MCF 10A (cell line): ENCODE results near the gene CWH43. TPM values are rescaled to one million over a fixed set of nuclear protein-coding genes. Genes with fewer than 3 reads are reported as not detected.
"Not testable (repeated sequence)": the region's sequence is repeated elsewhere in the genome, so short reads cannot be mapped to it uniquely, and the experiment has no call there.

Experiments
- BruUV-seq: library from RNA; stranded (reverse); fragments of 400-500 nt; replicated peaks from 2 replicates; lab custom pipeline; 2021; lab: Mats Ljungman, UMichigan
- CTCF ChIA-PET: fragments of 300-600 bp; sonication (Branson Sonifier 250); formaldehyde crosslinking; extraction: SDS; loops from one replicate; lab custom pipeline; 2021; ENCODE audit warnings: antibody characterized with exemption, inconsistent platforms; lab: Yijun Ruan, JAX
- POLR2A ChIA-PET: fragments of 300-600, 350-650 bp; sonication (Branson Sonifier 250); formaldehyde crosslinking; extraction: SDS; loops from one replicate; lab custom pipeline; 2020; ENCODE audit warnings: antibody characterized with exemption, inconsistent platforms; lab: Yijun Ruan, JAX
- DNase-seq: peaks from one replicate; pipeline ENCODE4 v3.0.0-alpha.2; 2018; ENCODE audit not compliant: unreplicated experiment
- H3K27ac Mint-ChIP-seq: one replicate; pipeline ENCODE4 v1.8.0; 2022; ENCODE audit warnings: mild to moderate bottlenecking, low read depth, mixed read lengths; ENCODE audit not compliant: unreplicated experiment
- H3K27me3 Mint-ChIP-seq: one replicate; pipeline ENCODE4 v1.8.0; 2022; ENCODE audit warnings: mixed read lengths; ENCODE audit not compliant: insufficient read depth, unreplicated experiment
- H3K36me3 Mint-ChIP-seq: one replicate; pipeline ENCODE4 v1.8.0; 2022; ENCODE audit warnings: mild to moderate bottlenecking, moderate library complexity, mixed read lengths; ENCODE audit not compliant: insufficient read depth, unreplicated experiment
- H3K4me1 Mint-ChIP-seq: one replicate; pipeline ENCODE4 v1.8.0; 2022; ENCODE audit warnings: mixed read lengths; ENCODE audit not compliant: insufficient read depth, unreplicated experiment
- H3K4me3 Mint-ChIP-seq: one replicate; pipeline ENCODE4 v1.8.0; 2022; ENCODE audit warnings: mild to moderate bottlenecking, moderate library complexity, mixed read lengths; ENCODE audit not compliant: unreplicated experiment
- H3K9me3 Mint-ChIP-seq: one replicate; pipeline ENCODE4 v1.8.0; 2022; ENCODE audit warnings: mixed read lengths; ENCODE audit not compliant: unreplicated experiment
- CTCF ChIP-seq: fragments of 200-600 bp; IDR thresholded peaks from one replicate; pipeline ENCODE4 v1.8.0; 2022; ENCODE audit warnings: antibody characterized with exemption, mild to moderate bottlenecking; ENCODE audit not compliant: unreplicated experiment
- intact Hi-C: fragments of 100-400 bp; cut with micrococcal nuclease; formaldehyde crosslinking; loops from 2 replicates; pipeline ENCODE4 v1.14.1; 2022
- total RNA-seq: library from RNA; stranded (reverse); gene quantifications from 2 replicates; pipeline ENCODE4 v1.2.3, GENCODE V29; 2022

The CWH43 gene
- total RNA-seq, 1 experiment from 2014 or later = not detected

GRCh38 chr4:48970471-48970921, 15.6 kb upstream of the CWH43 start:
- no TSS peak for BruUV-seq
- no peak for TF ChIP-seq CTCF
- ChIA-PET POLR2A (no interaction called here), CTCF (interaction anchor here (0.7 to 0.8 kb wide), 3 partner anchors 291 to 393 kb away, joined by 3 to 5 read pairs (median 4); no protein-coding TSS in a partner anchor)
- Mint-ChIP-seq H3K4me1 (peaks cover 30% of the 10 kb centered on the region), H3K9me3 (no peaks in the 10 kb centered on the region), H3K36me3 (no peaks in the 10 kb centered on the region), H3K4me3 (no peak overlapping the region), H3K27ac (no peak overlapping the region), H3K27me3 (peaks cover 4% of the 10 kb centered on the region)
- intact Hi-C loops = no loop called here
- DNase-seq = peak; percentile 60

GRCh38 chr4:48974979-48975640, 11.0 kb upstream of the CWH43 start:
- Mint-ChIP-seq H3K27me3 (peaks cover 10% of the 10 kb centered on the region), H3K9me3 (no peaks in the 10 kb centered on the region), H3K4me3 (no peak overlapping the region), H3K4me1 (peaks cover 12% of the 10 kb centered on the region), H3K27ac (no peak overlapping the region), H3K36me3 (no peaks in the 10 kb centered on the region)
- BruUV-seq = no TSS peak
- intact Hi-C loops = no loop called here
- no peak for TF ChIP-seq CTCF
- CTCF ChIA-PET = interaction anchor here (1.2 kb wide), 1 partner anchor 11 kb away, joined by 3 read pairs; no protein-coding TSS in a partner anchor
- DNase-seq = no peak
- POLR2A ChIA-PET = no interaction called here

- DNase-seq = no peak
- TF ChIP-seq CTCF = no peak
- intact Hi-C loops = no loop called here
- Mint-ChIP-seq H3K4me1 (peaks cover 6% of the 10 kb centered on the region), H3K36me3 (no peaks in the 10 kb centered on the region), H3K9me3 (no peaks in the 10 kb centered on the region), H3K27me3 (peaks cover 10% of the 10 kb centered on the region), H3K4me3 (no peak overlapping the region), H3K27ac (no peak overlapping the region)
- ChIA-PET CTCF (interaction anchor here (0.6 kb wide), 1 partner anchor 485 kb away, joined by 3 read pairs; no protein-coding TSS in a partner anchor), POLR2A (no interaction called here)
- BruUV-seq = no TSS peak
Observed at GRCh38 chr4:48976041-48976440, 10.0 kb upstream of the CWH43 start.

- DNase-seq = no peak
- TF ChIP-seq CTCF = no peak
- intact Hi-C loops = no loop called here
- no peaks in the 10 kb centered on the region for H3K9me3 Mint-ChIP-seq
- peaks cover 10% of the 10 kb centered on the region for H3K27me3 Mint-ChIP-seq
- no TSS peak for BruUV-seq
- no peak overlapping the region for H3K4me3 Mint-ChIP-seq
- peaks cover 6% of the 10 kb centered on the region for H3K4me1 Mint-ChIP-seq
- CTCF ChIA-PET = interaction anchor here (1.3 kb wide), 1 partner anchor 11 kb away, joined by 4 read pairs; no protein-coding TSS in a partner anchor
- H3K36me3 Mint-ChIP-seq = no peaks in the 10 kb centered on the region
- H3K27ac Mint-ChIP-seq = no peak overlapping the region
- POLR2A ChIA-PET = no interaction called here
Observed at GRCh38 chr4:48979914-48980579, 6.0 kb upstream of the CWH43 start.

- H3K27me3 Mint-ChIP-seq, H3K27ac Mint-ChIP-seq, H3K4me1 Mint-ChIP-seq, BruUV-seq, H3K9me3 Mint-ChIP-seq, CTCF ChIA-PET, POLR2A ChIA-PET, DNase-seq, H3K4me3 Mint-ChIP-seq, H3K36me3 Mint-ChIP-seq, intact Hi-C loops: not testable (repeated sequence)
Observed at GRCh38 chr4:48984005-48984404, 2.1 kb upstream of the CWH43 start.
